ENCODE measurements around the gene CZIB. TPM values are rescaled to one million over a fixed set of nuclear protein-coding genes. Genes with fewer than 3 reads are reported as not detected.

Gene CZIB
- total RNA-seq, 5 donors from 2014 or later (not counting 1 experiment from before 2014, with no cell fraction given): 41.4 to 71.3 (median 69.3) TPM

DNA sequence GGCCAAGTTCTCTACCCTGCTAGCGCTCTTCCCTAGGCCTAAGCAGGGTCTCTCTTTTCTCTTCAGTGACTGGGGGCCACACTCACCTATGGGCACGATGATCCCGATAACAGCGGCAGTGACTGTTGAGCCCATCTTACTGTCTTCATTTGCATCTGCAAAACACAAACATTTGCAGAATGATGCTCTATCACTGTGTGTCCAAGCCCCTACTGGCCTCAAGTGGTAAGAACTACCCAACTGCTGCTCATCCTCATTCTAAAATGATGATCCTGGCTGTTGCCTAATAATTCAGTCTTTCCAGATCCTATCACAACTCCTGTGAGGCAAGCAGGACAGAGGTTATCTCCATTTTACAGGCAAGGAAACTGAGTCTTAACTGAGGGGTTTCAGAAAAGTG lies 34.6 kb upstream of the CZIB start:
- Mint-ChIP-seq H3K27me3 (no peaks in the 10 kb centered on the region), H3K36me3 (peaks cover 27% of the 10 kb centered on the region), H3K9me3 (no peaks in the 10 kb centered on the region), H3K4me1 (no peaks in the 10 kb centered on the region), H3K4me3 (no peak overlapping the region), H3K27ac (no peak overlapping the region)
- Histone ChIP-seq H3K4me1 (ENCODE audit: control insufficient read depth in 1 of 2, extremely low read depth in 1 of 2, insufficient read depth in 2 of 2, low read length in 2 of 2) (no peaks in the 10 kb centered on the region), H3K4me3 (ENCODE audit: control insufficient read depth in 1 of 2, extremely low read depth in 1 of 2, low read length in 1 of 2) (no peak overlapping the region), H3K36me3 (ENCODE audit: control insufficient read depth in 2 of 2, extremely low read depth in 1 of 2, insufficient read depth in 1 of 2, low read length in 1 of 2) (peaks cover 0 to 8% of the 10 kb centered on the region in 2 donors), H3K9me3 (no peaks in the 10 kb centered on the region), H3K27me3 (replicated peaks in 1 of 2; ENCODE audit: control insufficient read depth in 2 of 2, extremely low read depth in 1 of 2, insufficient read depth in 2 of 2, low read length in 1 of 2) (no peaks in the 10 kb centered on the region), H3K27ac (ENCODE audit: low read length) (no peak overlapping the region)
- POLR2A ChIA-PET: no interaction called here
- ATAC-seq (replicated peaks in 1 of 4) (no peak), DNase-seq (no peak)
- 96% methylated on average over 4 of the region's 4 CpGs for WGBS (ENCODE audit: insufficient coverage)
- CTCF ChIA-PET: no interaction called here

DNA sequence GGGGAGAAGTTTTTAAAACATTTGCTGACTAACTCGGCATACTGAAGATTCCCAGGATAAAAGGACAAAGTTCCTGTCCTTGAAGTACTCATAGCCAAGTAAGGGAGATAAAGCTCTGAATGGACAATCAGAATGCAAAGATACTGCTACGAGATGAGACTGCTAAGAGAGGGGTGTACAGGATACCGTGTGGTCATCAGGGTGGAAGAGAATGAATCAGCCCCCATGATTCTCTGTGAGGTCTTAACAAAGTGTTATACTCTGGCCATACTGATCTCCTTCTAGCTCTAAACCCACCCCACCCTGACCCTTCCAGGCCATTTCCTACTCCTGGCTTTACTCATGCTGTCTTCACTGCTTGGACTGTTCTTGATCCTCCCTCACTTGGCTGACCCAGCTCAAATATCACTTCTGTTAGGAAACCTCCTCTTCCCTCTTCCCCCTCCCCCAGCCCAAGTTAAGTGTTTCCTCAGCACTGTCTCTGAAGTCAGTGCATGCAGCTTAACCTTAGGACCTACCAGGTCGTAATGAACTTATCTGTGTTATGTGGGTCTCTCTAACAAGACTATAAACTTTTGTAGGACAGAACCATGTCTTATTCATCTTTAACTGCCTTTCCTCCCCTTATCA lies 33.7 kb upstream of the CZIB start:
- CTCF ChIA-PET: no interaction called here

DNA sequence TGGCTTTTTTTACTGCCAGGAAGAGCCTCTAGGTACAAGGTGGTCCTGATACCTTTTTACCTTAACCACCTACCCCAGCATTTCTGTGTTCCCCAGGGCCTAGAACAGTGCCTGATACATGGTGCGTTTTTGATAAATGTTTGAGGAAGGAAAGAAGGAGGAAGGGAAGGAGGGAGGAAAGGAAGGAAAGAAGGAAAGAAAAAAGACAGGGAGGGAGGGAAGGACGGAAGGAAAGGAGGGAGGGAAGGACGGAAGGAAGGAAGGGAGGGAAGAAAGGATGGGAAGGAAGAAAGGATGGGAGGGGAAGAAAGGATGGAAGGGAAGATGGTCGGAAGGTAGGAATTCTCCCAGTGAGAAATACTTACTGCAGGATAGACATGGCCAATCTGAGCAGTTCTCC lies 29.9 kb upstream of the CZIB start:
- CTCF ChIA-PET: no interaction called here
- ATAC-seq (replicated peaks in 1 of 4) (no peak), DNase-seq (no peak)
- Histone ChIP-seq H3K27ac (ENCODE audit: low read length) (no peak overlapping the region), H3K36me3 (ENCODE audit: control insufficient read depth in 2 of 2, extremely low read depth in 1 of 2, insufficient read depth in 1 of 2, low read length in 1 of 2) (peaks cover 3 to 8% of the 10 kb centered on the region in 2 donors), H3K27me3 (replicated peaks in 1 of 2; ENCODE audit: control insufficient read depth in 2 of 2, extremely low read depth in 1 of 2, insufficient read depth in 2 of 2, low read length in 1 of 2) (no peaks in the 10 kb centered on the region), H3K4me1 (ENCODE audit: control insufficient read depth in 1 of 2, extremely low read depth in 1 of 2, insufficient read depth in 2 of 2, low read length in 2 of 2) (no peaks in the 10 kb centered on the region), H3K9me3 (no peaks in the 10 kb centered on the region), H3K4me3 (ENCODE audit: control insufficient read depth in 1 of 2, extremely low read depth in 1 of 2, low read length in 1 of 2) (no peak overlapping the region)
- Mint-ChIP-seq H3K27me3 (no peaks in the 10 kb centered on the region), H3K9me3 (no peaks in the 10 kb centered on the region), H3K4me3 (no peak overlapping the region), H3K27ac (no peak overlapping the region), H3K36me3 (peaks cover 31% of the 10 kb centered on the region), H3K4me1 (no peaks in the 10 kb centered on the region)
- 90% methylated on average over 3 of the region's 4 CpGs for WGBS (ENCODE audit: insufficient coverage)
- POLR2A ChIA-PET: interaction anchor here in 1 of 2 donors (0.6 kb wide), 1 partner anchor 328 kb away, joined by 8 read pairs; no protein-coding TSS in a partner anchor

More for the DNA sequence above, 33.7 kb upstream of the CZIB start:
- peaks cover 32% of the 10 kb centered on the region for H3K36me3 Mint-ChIP-seq
- no peaks in the 10 kb centered on the region for H3K4me1 ChIP-seq (ENCODE audit: control insufficient read depth in 1 of 2, extremely low read depth in 1 of 2, insufficient read depth in 2 of 2, low read length in 2 of 2)
- 90% methylated on average over 1 of the region's 4 CpGs for WGBS (ENCODE audit: insufficient coverage)
- no peaks in the 10 kb centered on the region for H3K9me3 ChIP-seq
- POLR2A ChIA-PET: interaction anchor here (0.5 to 0.6 kb wide), 2 partner anchors 22 to 478 kb away, joined by 3 read pairs; no protein-coding TSS in a partner anchor
- H3K4me3 ChIP-seq (ENCODE audit: control insufficient read depth in 1 of 2, extremely low read depth in 1 of 2, low read length in 1 of 2): no peak overlapping the region
- H3K27me3 Mint-ChIP-seq: no peaks in the 10 kb centered on the region
- no peak overlapping the region for H3K4me3 Mint-ChIP-seq
- ATAC-seq (replicated peaks in 1 of 4): no peak
- no peak overlapping the region for H3K27ac ChIP-seq (ENCODE audit: low read length)
- peak overlapping the region in 1 of 2 donors; percentile 23 for H3K27ac Mint-ChIP-seq
- H3K27me3 ChIP-seq (replicated peaks in 1 of 2; ENCODE audit: control insufficient read depth in 2 of 2, extremely low read depth in 1 of 2, insufficient read depth in 2 of 2, low read length in 1 of 2): no peaks in the 10 kb centered on the region
- no peaks in the 10 kb centered on the region for H3K4me1 Mint-ChIP-seq
- DNase-seq: no peak
- no peaks in the 10 kb centered on the region for H3K9me3 Mint-ChIP-seq
- peaks cover 3 to 12% of the 10 kb centered on the region in 2 donors for H3K36me3 ChIP-seq (ENCODE audit: control insufficient read depth in 2 of 2, extremely low read depth in 1 of 2, insufficient read depth in 1 of 2, low read length in 1 of 2)

DNA sequence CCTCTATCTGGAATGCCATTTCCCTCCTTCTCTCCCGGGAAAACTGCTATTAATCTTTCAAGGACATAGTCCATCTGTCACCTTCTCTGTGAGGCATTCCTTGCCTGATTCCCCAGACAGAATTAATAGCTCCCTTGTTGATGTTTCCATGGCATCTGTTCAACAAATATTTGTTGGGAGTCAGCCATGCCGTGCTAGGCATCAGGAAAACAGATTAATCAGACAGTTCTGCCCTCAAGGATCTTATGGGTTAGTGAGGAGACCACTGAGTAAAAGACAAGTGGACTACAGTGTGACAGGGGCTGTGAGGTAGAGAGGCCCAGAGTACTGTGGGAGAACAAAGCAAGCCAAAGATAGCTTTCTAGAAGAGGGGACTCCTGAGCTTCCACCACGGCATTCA lies 29.3 kb upstream of the CZIB start:
- Mint-ChIP-seq H3K9me3 (no peaks in the 10 kb centered on the region), H3K27me3 (no peaks in the 10 kb centered on the region), H3K36me3 (peaks cover 29% of the 10 kb centered on the region), H3K27ac (no peak overlapping the region), H3K4me1 (no peaks in the 10 kb centered on the region), H3K4me3 (no peak overlapping the region)
- WGBS (ENCODE audit: insufficient coverage): 100% methylated on average over 2 of the region's 3 CpGs
- Histone ChIP-seq H3K36me3 (ENCODE audit: control insufficient read depth in 2 of 2, extremely low read depth in 1 of 2, insufficient read depth in 1 of 2, low read length in 1 of 2) (peaks cover 3 to 8% of the 10 kb centered on the region in 2 donors), H3K9me3 (no peaks in the 10 kb centered on the region), H3K27ac (ENCODE audit: low read length) (no peak overlapping the region), H3K4me1 (ENCODE audit: control insufficient read depth in 1 of 2, extremely low read depth in 1 of 2, insufficient read depth in 2 of 2, low read length in 2 of 2) (no peaks in the 10 kb centered on the region), H3K27me3 (replicated peaks in 1 of 2; ENCODE audit: control insufficient read depth in 2 of 2, extremely low read depth in 1 of 2, insufficient read depth in 2 of 2, low read length in 1 of 2) (no peaks in the 10 kb centered on the region), H3K4me3 (ENCODE audit: control insufficient read depth in 1 of 2, extremely low read depth in 1 of 2, low read length in 1 of 2) (no peak overlapping the region)
- ATAC-seq (replicated peaks in 1 of 4) (no peak), DNase-seq (no peak)
- CTCF ChIA-PET: no interaction called here
- POLR2A ChIA-PET: interaction anchor here in 1 of 2 donors (0.6 kb wide), 1 partner anchor 328 kb away, joined by 8 read pairs; no protein-coding TSS in a partner anchor

DNA sequence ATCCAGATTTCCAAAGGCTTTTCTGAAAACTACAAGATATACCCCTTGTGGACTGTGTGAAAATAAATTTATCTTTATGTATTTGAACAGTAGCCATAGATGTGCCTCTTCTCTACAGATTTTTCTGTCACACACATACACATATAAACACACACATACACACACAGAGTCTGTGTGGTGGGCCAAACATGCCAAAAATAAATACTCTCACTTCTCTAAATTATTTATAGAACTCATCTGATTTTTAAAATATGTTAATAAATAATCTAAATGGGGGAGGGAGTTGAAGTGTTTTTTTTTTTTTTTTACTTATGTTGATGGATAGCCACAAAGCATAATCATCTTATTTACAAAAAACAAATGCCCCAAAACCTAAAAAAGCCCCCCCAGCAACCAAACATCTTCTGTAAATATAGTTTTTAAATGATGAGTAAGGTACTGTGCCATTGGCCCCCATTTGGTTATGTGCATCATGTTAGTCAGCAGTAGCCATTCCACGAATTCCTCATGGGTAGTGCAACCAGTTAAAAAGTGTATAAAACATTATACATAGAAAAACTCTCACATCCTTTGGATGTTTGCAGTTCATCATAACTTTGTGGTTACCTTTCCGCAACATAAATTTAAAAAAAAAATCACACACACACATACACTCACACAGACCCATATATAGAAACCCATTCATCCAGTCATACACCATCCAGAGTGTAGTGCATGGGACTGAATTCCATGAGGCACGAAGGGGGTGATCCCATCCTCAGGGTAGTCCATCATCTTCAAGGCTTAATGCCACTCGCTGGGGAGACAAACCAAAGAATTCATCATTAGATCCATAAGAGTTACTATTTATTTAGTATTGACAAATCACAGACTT lies 26.1 kb upstream of the CZIB start:
- ATAC-seq (replicated peaks in 1 of 4): no peak
- POLR2A ChIA-PET: no interaction called here
- no peaks in the 10 kb centered on the region for H3K27me3 Mint-ChIP-seq

DNA sequence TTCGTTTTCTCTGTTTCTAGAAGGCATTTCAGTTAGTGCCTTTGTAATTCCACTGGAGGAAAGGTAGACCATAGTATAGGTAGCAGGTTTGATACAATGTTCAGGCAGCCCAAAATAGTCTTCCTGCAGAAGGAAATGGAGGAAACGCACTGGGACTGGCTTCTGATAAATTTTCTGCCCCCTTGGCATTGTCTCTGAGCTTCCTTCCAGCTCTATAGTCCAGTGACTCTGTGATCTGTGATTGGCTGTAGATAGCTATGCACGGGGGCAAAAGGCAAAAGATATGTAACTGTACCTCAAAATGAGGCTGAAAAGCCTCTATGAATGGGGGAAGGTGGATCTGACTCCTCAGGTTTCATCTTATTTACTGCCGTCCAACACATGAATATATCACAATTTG lies 23.7 kb upstream of the CZIB start:
- 83% methylated on average over 1 of the region's 4 CpGs for WGBS (ENCODE audit: insufficient coverage)
- Histone ChIP-seq H3K27ac (ENCODE audit: low read length) (no peak overlapping the region), H3K4me1 (ENCODE audit: control insufficient read depth in 1 of 2, extremely low read depth in 1 of 2, insufficient read depth in 2 of 2, low read length in 2 of 2) (peaks cover 0 to under 1% of the 10 kb centered on the region in 2 experiments), H3K9me3 (no peaks in the 10 kb centered on the region), H3K4me3 (ENCODE audit: control insufficient read depth in 1 of 2, extremely low read depth in 1 of 2, low read length in 1 of 2) (no peak overlapping the region), H3K27me3 (replicated peaks in 1 of 2; ENCODE audit: control insufficient read depth in 2 of 2, extremely low read depth in 1 of 2, insufficient read depth in 2 of 2, low read length in 1 of 2) (no peaks in the 10 kb centered on the region), H3K36me3 (ENCODE audit: control insufficient read depth in 2 of 2, extremely low read depth in 1 of 2, insufficient read depth in 1 of 2, low read length in 1 of 2) (peaks cover 0 to 3% of the 10 kb centered on the region in 2 donors)
- H3K27me3 Mint-ChIP-seq: no peaks in the 10 kb centered on the region
- no peak overlapping the region for H3K4me3 Mint-ChIP-seq
- no peak for DNase-seq
- POLR2A ChIA-PET: no interaction called here
- ATAC-seq (replicated peaks in 1 of 4): no peak
- H3K36me3 Mint-ChIP-seq: peaks cover 5% of the 10 kb centered on the region
- CTCF ChIA-PET: no interaction called here
- H3K4me1 Mint-ChIP-seq: peaks cover under 1 to 1% (median 1%) of the 10 kb centered on the region in 3 donors
- no peak overlapping the region for H3K27ac Mint-ChIP-seq
- no peaks in the 10 kb centered on the region for H3K9me3 Mint-ChIP-seq

More for the DNA sequence above, 26.1 kb upstream of the CZIB start:
- H3K36me3 ChIP-seq (ENCODE audit: control insufficient read depth in 2 of 2, extremely low read depth in 1 of 2, insufficient read depth in 1 of 2, low read length in 1 of 2): peaks cover 3 to 8% of the 10 kb centered on the region in 2 donors
- no peaks in the 10 kb centered on the region for H3K4me1 Mint-ChIP-seq
- no peak overlapping the region for H3K27ac ChIP-seq (ENCODE audit: low read length)
- H3K4me1 ChIP-seq (ENCODE audit: control insufficient read depth in 1 of 2, extremely low read depth in 1 of 2, insufficient read depth in 2 of 2, low read length in 2 of 2): no peaks in the 10 kb centered on the region
- no peak for DNase-seq
- no peak overlapping the region for H3K4me3 ChIP-seq (ENCODE audit: control insufficient read depth in 1 of 2, extremely low read depth in 1 of 2, low read length in 1 of 2)
- H3K4me3 Mint-ChIP-seq: no peak overlapping the region
- CTCF ChIA-PET: interaction anchor here in 1 of 2 donors (0.6 kb wide), 1 partner anchor 9 kb away, joined by 3 read pairs; no protein-coding TSS in a partner anchor
- H3K27ac Mint-ChIP-seq: no peak overlapping the region
- H3K9me3 Mint-ChIP-seq: no peaks in the 10 kb centered on the region
- H3K27me3 ChIP-seq (replicated peaks in 1 of 2; ENCODE audit: control insufficient read depth in 2 of 2, extremely low read depth in 1 of 2, insufficient read depth in 2 of 2, low read length in 1 of 2): no peaks in the 10 kb centered on the region
- 100% methylated on average over 1 of the region's 4 CpGs for WGBS (ENCODE audit: insufficient coverage)
- H3K9me3 ChIP-seq: no peaks in the 10 kb centered on the region
- peaks cover 23% of the 10 kb centered on the region for H3K36me3 Mint-ChIP-seq

Measured in T-cell (primary cell).